ENCODE measurements around the gene FBXW10. TPM values are rescaled to one million over a fixed set of nuclear protein-coding genes. Genes with fewer than 3 reads are reported as not detected.

The FBXW10 gene, protein sequence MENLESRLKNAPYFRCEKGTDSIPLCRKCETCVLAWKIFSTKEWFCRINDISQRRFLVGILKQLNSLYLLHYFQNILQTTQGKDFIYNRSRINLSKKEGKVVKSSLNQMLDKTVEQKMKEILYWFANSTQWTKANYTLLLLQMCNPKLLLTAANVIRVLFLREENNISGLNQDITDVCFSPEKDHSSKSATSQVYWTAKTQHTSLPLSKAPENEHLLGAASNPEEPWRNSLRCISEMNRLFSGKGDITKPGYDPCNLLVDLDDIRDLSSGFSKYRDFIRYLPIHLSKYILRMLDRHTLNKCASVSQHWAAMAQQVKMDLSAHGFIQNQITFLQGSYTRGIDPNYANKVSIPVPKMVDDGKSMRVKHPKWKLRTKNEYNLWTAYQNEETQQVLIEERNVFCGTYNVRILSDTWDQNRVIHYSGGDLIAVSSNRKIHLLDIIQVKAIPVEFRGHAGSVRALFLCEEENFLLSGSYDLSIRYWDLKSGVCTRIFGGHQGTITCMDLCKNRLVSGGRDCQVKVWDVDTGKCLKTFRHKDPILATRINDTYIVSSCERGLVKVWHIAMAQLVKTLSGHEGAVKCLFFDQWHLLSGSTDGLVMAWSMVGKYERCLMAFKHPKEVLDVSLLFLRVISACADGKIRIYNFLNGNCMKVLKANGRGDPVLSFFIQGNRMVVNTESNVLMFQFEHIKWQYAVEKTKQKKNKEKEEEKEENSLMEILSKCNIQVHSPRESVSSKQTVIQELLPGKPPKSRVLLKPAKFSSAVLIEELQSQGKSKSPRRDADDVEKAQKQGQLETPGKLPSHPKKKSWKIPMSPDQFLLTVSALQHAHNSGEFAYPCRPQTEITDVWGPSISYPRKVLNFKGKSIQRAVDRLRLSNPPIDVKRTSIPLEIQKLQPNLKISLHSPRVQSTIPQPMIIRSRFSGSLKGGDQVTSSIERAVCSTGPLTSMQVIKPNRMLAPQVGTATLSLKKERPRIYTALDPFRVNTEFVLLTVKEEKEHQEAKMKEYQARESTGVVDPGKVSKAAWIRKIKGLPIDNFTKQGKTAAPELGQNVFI
- 0.90 to 2.0 TPM (median 0.97 TPM) in 5 replicates for total RNA-seq (2022; extraction: Qiagen RNA extraction; ENCODE audit: low read depth)

DNA sequence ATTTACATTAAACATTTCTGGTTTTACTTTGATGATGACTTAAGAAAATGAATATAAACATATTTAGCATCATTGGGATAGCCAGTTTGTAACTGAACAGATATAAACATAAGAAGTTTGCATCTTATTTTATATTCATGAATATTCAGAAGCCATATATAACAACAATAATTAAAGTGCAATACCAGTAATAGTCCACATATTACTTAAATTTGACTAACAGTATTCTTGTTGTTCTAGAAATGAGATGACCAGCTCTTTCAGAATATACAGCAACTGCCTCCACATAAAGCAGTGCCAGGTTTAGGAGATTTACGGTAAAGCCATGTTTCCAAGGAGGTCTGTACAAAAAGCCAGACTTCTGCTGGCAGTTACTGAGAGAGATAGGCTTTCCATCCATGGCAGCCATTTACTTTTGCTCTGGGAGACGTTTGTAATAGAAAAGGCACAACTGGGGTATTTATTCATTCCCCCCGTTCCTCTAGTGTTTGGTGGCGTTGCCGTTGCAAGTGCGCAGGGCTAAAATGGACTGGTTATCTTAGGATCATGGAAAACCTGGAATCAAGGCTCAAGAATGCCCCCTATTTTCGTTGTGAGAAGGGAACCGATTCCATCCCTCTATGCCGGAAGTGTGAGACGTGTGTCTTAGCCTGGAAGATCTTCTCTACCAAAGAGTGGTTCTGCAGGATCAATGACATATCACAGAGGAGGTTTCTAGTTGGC, at the start of gene FBXW10:
Gene FBXW10, plus strand, starts transcription at position 356 of the 723 bp plus-strand sequence. Its CDS starts 191 bp downstream, at position 547.

DNA sequence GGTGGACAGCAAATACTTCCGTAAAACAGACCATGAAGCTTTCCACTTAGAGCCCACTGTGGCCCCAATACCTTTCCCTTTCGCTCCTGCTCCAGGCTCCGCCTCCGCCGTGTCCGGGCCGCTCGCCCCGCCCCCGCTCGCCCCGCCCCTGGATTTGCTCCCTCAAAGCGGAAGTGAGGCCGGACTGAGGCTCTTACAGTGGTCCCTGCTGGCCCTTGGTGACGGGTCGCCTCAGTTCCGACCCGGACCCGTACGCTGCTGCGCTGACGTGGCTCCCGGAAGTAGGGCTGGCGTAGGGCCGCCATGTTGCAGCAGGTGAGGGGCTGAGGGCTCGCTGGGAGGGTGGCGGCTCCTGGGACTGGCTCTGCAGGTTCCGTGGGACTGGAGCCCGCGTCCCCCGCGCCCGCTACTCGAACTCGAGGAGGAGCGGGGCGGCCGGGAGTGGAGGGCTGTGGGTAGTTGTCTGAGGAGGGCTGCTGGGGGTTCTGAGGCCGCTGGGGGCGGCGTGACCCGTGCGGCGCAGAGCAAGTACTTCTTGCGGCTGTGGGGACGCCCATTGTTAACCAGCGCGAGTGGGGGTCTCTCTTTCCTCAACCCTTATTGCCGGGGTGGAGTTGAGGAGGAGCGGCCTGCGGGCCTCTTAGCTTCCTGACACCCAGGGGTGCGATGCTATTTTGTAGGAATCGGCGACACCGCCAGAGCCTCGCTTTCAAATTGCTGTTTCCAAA, 37.3 kb downstream of the FBXW10 start, which contains the start of gene TVP23B:
Gene TVP23B, plus strand, starts transcription at position 193 of the 728 bp plus-strand sequence. Its CDS starts 111 bp downstream, at position 304.

Other genes starting within 250 kb of the FBXW10 start
- gene TBC1D28, start 99.7 kb upstream of the FBXW10 start, total RNA-seq (2022; extraction: Qiagen RNA extraction; ENCODE audit: low read depth) = not detected in 5 replicates
- gene FOXO3B, start 61.7 kb upstream of the FBXW10 start, total RNA-seq (2022; extraction: Qiagen RNA extraction; ENCODE audit: low read depth) = 3.2 to 5.4 TPM (median 3.6 TPM) in 5 replicates
- 65.5 to 71.4 TPM (median 65.8 TPM) in 5 replicates for gene TVP23B, start 37.1 kb downstream of the FBXW10 start, total RNA-seq (2022; extraction: Qiagen RNA extraction; ENCODE audit: low read depth)
- 40.9 to 44.9 TPM (median 42.7 TPM) in 5 replicates for gene PRPSAP2, start 114.1 kb downstream of the FBXW10 start, total RNA-seq (2022; extraction: Qiagen RNA extraction; ENCODE audit: low read depth)
- 0.14 to 0.36 TPM (median 0.26 TPM) in 5 replicates for gene SLC5A10, start 208.1 kb downstream of the FBXW10 start, total RNA-seq (2022; extraction: Qiagen RNA extraction; ENCODE audit: low read depth)

Data from A549 treated with GW870086 at 1 μM for 4 hours (cell line).